Urinary bladder (tissue), 4 donors: ENCODE measurements around the gene DAPK2. TPM values are rescaled to one million over a fixed set of nuclear protein-coding genes. Genes with fewer than 3 reads are reported as not detected.

ENCODE experiments used
- DNase-seq: peaks from one replicate; pipeline ENCODE4 v3.0.0-alpha.2; 2015; ENCODE audit errors: extremely low spot score
- H3K27ac ChIP-seq: one replicate; pipeline ENCODE4 v1.5.1; 2013; ENCODE audit warnings: low read depth, mild to moderate bottlenecking, moderate library complexity
- H3K36me3 ChIP-seq: one replicate; pipeline ENCODE4 v1.6.1; 2013; ENCODE audit warnings: mild to moderate bottlenecking, moderate library complexity; ENCODE audit not compliant: insufficient read depth
- H3K4me1 ChIP-seq: one replicate; pipeline ENCODE4 v1.6.1; 2013; ENCODE audit warnings: mild to moderate bottlenecking, moderate library complexity; ENCODE audit not compliant: insufficient read depth
- H3K4me3 ChIP-seq: one replicate; pipeline ENCODE4 v1.5.1; 2013; ENCODE audit warnings: low read depth, low read length
- WGBS: extraction: QIAGEN DNeasy Blood & Tissue Kit; methylation state at CpG from one replicate; pipeline ENCODE4 v1.1.7; 2013; 5-methylcytosine and 5-hydroxymethylcytosine counted together
- polyA plus RNA-seq: library from polyadenylated mRNA; stranded (reverse); fragments of 200-250 nt; gene quantifications from one replicate; pipeline ENCODE4 v1.2.3, GENCODE V29; 2013
- total RNA-seq: library from RNA; depleted of rRNA; stranded (reverse); fragments of >200 nt; gene quantifications from one replicate; pipeline ENCODE4 v1.2.3, GENCODE V29; 2014
- donor health status: healthy with polysubstance abuse.
- donor health status: healthy.

Gene DAPK2
- total and polyA plus RNA-seq, 2 donors, result 1.3 to 6.0 TPM

DNA sequence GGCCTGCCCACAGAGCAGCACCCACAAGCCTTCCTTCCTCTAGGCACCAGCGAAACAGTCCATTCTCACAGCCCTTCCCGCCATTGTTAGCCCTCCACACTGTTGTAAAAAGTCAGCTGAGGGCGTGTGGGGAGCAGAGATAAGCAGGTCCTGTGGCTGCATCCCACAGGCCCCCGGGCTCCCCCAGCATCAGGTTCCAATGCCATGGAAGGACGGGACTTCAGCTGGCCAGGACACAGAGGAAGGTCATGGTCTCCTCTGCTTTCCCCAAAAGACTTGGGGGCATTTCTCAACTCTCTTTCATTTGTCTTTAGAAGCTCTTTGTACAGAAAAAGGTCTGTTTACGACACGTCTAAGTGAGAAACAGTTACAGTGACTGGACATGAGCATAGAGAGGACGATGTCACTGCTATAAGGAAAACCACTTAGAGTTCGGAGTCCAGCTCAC is 127.4 kb downstream of the DAPK2 start:
- Histone ChIP-seq H3K36me3 (no peaks in the 10 kb centered on the region), H3K27ac (no peak overlapping the region), H3K4me1 (no peaks in the 10 kb centered on the region), H3K4me3 (no peak overlapping the region)
- WGBS, result 91% methylated on average over 9 of the region's 9 CpGs
- no peak for DNase-seq

DNA sequence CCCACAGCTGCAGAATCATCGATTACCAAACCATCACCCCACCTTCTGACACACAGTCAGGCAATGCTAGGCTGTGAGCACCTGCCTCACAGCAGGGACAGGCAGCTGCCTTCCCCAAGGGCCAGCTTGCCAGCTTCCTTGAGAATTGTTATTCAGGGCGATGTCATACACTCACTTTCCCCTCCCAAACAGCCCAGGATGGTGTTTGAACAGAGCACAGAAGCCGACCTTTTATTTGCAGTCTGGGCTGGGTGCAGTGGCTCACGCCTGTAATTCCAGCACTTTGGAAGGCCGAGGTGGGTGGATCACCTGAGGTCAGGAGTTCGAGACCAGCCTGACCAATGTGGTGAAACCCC is 128.0 kb downstream of the DAPK2 start:
- Histone ChIP-seq H3K36me3 (no peaks in the 10 kb centered on the region), H3K4me3 (no peak overlapping the region), H3K4me1 (no peaks in the 10 kb centered on the region), H3K27ac (no peak overlapping the region)
- WGBS, result 73% methylated on average over 6 of the region's 6 CpGs
- no peak for DNase-seq

DNA sequence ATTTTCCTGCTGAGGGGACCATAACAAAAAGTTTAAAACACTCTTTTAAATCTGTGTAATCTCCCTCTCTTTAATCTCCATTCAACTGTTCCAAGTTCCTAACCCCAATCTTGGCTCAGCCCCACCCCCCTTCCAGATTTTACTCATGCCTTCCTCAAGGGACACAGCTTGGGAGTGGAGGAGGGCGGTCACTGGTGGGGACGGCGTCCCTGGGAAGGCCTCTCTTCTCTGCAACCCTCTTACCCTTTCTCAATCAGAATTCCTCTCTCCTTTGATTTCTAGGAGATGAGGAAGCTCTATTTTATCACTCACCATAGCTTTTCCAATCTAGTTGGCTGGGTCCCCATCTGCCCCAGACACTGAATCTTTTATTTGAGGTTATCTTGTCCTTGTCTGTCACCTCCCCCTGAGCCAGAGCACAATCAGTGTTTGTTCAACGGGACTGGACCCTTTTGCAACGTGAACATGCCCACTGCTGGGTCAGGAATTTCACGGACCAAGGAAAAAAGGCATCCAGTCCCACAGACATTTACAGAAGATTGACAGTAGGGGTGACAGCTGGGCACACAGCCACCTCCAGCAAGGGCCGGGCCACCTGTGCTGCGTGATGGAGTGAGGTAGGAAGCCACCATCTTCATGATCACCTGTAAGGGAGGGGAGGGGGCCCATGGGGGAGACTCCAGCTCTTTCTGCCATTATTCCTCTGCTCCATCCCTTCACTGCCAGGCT is 128.5 kb downstream of the DAPK2 start:
- Histone ChIP-seq H3K4me1 (no peaks in the 10 kb centered on the region), H3K4me3 (no peak overlapping the region), H3K27ac (no peak overlapping the region), H3K36me3 (no peaks in the 10 kb centered on the region)
- no peak for DNase-seq
- 71% methylated on average over 8 of the region's 8 CpGs for whole genome bisulfite sequencing

DNA sequence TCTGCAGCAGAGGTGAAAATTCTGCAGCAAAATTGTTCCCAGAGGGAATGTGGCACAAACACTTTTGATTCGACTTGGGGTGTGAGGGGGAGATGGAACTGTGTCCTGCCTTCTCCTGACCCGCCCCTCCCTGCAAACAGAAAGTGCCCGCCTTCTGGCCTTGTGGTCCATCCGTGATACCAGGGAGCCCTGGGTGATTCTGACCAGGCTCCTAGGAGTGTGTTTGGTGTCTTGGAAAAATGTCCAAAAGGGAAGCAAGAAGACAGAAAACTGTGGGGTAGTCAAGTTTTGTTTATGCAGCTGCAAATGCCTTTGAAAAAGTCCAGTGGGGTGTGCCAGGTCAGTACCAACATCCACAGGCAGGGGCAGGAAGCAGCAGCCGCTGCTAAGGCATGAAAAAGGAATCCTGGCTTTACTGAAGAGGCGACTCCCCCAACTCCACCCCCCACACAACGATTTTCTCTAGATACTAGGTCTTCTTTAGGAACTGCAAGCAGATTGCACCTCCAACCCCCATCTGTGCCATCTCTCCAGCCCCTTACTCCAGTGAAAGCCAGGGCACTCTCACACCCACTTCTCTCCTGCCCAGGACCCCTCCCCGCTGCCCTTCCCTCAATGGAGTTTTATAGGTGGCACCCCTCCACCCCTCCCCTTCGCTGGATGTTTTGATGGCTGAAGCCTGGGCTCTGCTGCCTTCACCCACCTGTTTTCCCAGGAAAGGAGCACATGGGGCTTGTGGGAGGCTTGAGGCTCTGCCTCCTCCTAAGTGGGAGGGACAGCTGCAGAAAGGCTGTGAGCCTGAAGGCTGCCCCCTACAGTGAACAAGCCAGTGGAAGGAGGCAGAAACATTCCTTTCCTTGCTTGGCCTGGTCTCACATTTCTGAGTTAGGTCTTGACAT is 130.2 kb downstream of the DAPK2 start:
- DNase-seq, result no peak
- H3K4me1 ChIP-seq, result no peaks in the 10 kb centered on the region
- no peaks in the 10 kb centered on the region for H3K36me3 ChIP-seq
- H3K4me3 ChIP-seq, result no peak overlapping the region
- 63% methylated on average over 9 of the region's 9 CpGs for WGBS
- no peak overlapping the region for H3K27ac ChIP-seq

DNA sequence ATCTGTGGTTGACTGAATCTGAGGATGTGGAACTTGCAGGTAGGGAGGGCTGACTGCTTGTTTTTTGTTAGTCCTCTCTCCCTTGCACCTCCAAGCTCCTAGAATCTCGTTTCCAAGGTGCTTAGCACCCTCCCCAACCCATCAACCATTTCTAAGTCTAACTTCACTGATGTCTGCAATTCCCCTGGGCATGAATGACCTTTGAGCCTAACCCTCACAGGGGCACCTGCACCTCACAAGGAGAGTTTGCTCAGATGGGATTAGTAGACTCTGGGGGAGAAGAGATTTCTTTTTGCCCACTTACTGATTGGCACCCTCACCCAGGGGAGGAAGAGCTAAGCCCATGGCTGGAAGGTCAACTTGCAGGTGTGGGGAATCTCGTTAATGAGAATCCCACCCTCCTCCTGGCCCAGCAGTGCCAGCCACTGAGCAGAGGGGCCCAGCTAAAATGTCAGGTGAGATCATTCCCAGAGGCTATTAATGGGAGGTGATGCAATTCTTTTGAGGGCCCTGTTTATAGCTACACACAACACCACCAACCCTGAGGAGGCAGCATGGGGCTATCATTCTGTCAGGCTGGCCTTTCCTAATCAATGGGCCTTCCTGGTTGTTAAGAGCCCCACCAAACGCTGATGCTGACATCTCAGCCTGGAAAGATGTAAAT is 130.9 kb downstream of the DAPK2 start:
- no peak for DNase-seq
- Histone ChIP-seq H3K4me1 (no peaks in the 10 kb centered on the region), H3K36me3 (no peaks in the 10 kb centered on the region), H3K4me3 (no peak overlapping the region), H3K27ac (no peak overlapping the region)
- WGBS, result 79% methylated on average over 3 of the region's 3 CpGs

DNA sequence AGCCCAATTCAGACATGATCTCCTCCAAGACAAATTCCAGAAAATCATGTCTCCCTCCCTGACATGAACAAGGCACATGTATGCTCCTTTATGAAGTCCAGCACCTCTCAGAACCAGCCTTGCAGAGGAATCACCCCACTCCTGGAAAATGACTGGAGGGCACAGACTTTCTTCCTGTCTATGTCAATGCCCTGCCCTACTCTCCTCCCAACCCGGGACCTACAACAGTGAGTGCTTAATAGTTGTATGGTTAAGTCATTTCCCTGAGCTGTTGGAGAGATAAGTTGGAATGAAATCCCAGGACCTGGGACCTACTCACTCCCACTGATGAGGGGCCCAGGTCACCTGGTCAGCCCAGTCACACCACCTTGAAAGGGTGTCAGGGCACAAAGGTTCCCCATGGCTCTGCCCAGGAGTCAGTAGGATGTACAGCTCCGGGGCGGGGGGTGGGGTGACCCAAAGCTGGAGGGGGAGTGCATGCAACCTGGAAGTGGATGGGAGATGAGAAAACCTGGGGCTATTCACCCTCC is 132.4 kb downstream of the DAPK2 start:
- Histone ChIP-seq H3K27ac (no peak overlapping the region), H3K4me3 (no peak overlapping the region), H3K36me3 (no peaks in the 10 kb centered on the region), H3K4me1 (no peaks in the 10 kb centered on the region)
- WGBS, result 89% methylated on average over 3 of the region's 3 CpGs
- DNase-seq, result no peak

DNA sequence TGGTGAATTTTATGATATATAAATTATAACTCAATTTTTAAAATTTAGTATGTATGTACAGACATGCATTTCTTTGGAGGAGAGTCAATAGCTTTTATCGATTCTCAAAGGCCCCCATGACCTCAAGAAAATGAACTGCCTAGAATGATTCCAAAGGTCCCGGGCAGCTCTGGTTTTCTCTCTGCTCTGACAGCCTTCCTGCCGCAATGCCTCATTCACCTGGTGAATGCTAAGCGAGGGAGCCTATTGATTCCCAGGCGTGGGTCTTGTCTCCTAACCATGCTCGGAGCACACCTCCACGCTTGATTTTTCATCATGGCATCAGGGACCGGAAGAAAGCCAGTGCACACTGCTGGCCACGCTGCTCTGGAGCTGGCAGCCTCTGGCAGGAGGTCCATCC is 132.9 kb downstream of the DAPK2 start:
- no peak for DNase-seq
- no peak overlapping the region for H3K27ac ChIP-seq
- H3K4me1 ChIP-seq, result no peaks in the 10 kb centered on the region
- no peak overlapping the region for H3K4me3 ChIP-seq
- no peaks in the 10 kb centered on the region for H3K36me3 ChIP-seq
- 96% methylated on average over 9 of the region's 9 CpGs for whole genome bisulfite sequencing

DNA sequence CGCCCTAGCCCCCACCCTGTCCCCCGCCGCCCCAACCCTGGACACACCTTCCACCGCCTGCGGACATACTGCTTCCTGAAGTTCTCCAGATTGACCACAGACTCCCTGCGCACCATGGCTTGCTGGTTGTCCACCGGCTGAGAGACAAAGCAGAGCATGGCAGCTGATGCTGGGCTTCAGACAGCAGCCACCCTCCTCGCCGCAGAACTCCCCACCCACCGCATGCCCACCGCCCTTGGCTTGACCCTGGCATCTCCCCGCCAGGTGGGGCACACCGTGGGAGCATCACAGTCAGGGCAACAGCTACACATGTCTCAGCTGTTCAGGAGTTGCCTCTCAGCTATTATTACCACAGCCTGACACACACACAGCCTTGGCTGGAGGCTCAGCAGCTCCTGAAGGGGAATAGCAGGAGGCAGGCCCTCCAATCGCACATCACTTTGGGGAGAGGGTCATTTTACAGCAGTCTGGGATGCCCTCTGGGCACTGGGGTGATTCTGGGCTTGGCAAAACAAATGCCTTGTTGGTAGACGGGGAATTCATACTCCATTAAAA is 134.1 kb downstream of the DAPK2 start:
- Histone ChIP-seq H3K27ac (no peak overlapping the region), H3K4me3 (no peak overlapping the region), H3K36me3 (no peaks in the 10 kb centered on the region), H3K4me1 (no peaks in the 10 kb centered on the region)
- no peak for DNase-seq
- WGBS, result 89% methylated on average over 15 of the region's 15 CpGs

DNA sequence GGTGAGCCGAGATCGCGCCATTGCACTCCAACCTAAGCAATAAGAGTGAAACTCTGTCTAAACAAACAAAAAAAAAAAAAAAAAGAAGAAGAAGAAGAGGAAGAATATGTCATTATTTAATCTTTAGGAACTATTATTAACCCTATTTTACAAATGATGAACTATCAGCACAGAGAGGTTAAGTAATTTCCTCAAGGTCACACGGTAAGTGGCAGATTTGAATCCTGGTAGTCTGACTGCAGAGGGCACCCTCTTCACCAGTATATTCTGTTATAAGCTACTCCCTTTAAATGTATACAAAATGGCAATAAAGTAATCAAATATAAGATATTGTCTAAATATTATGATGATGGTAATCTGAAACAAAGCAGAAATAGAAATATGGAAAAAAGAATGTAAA is 135.1 kb downstream of the DAPK2 start:
- WGBS, result 86% methylated on average over 4 of the region's 4 CpGs
- no peaks in the 10 kb centered on the region for H3K36me3 ChIP-seq

DNA sequence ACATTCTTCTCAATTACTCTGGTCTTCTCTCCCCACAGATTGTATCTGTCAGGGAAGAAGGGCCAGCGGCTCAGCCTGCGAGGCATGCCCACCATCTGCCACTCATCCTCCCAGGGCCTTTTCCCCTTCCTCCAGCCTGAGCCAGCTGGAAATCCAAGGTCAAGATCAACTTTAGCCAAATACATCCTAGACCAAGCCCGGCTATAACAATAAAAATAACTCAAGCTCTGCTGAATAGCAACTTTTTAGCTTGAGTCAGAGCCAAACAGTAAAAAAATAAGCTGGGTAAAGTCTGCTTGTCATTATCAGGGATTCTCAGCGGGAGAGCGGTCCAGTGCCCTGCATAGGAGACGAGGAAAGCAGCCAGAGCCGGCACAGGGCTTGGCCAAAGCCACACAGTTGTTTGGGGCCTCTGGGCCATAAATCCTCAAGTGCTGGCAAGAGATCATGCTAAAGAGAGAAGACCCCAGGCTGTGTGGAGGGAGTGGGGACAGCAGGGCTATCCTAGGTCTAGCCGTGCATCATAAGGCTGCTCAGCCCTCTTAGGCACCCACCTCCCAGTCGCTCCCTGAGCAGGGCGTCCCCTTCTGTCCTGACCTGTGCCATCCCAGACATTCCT is 136.4 kb downstream of the DAPK2 start:
- 29% methylated on average over 10 of the region's 10 CpGs for WGBS
- H3K4me1 ChIP-seq, result no peaks in the 10 kb centered on the region
- H3K4me3 ChIP-seq, result no peak overlapping the region
- no peak for DNase-seq
- H3K36me3 ChIP-seq, result no peaks in the 10 kb centered on the region
- no peak overlapping the region for H3K27ac ChIP-seq

More for the DNA sequence above, 135.1 kb downstream of the DAPK2 start:
- Histone ChIP-seq H3K4me1 (no peaks in the 10 kb centered on the region), H3K4me3 (no peak overlapping the region), H3K27ac (no peak overlapping the region)
- DNase-seq, result no peak

DNA sequence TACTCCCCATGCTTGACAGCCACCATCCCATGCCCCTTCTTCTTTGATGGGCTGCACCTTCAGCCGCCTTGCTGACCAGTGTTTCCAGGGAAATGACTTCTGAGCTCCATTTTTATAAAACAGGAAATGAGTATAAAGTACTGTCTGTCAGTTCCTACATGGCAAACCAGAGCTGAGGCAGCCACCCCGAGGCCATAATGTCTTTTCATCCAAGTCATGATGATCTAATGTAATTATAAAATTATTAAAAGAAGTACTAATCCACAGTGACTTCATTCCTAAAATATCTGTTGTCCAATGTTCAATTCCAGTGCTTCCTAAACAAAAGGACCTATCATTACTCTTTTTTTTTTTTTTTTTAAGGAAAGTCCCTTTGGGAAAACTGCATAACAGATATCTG is 137.3 kb downstream of the DAPK2 start:
- no peaks in the 10 kb centered on the region for H3K4me1 ChIP-seq
- H3K4me3 ChIP-seq, result no peak overlapping the region
- H3K27ac ChIP-seq, result no peak overlapping the region
- H3K36me3 ChIP-seq, result no peaks in the 10 kb centered on the region
- 77% methylated on average over 2 of the region's 2 CpGs for WGBS
- DNase-seq, result no peak

DNA sequence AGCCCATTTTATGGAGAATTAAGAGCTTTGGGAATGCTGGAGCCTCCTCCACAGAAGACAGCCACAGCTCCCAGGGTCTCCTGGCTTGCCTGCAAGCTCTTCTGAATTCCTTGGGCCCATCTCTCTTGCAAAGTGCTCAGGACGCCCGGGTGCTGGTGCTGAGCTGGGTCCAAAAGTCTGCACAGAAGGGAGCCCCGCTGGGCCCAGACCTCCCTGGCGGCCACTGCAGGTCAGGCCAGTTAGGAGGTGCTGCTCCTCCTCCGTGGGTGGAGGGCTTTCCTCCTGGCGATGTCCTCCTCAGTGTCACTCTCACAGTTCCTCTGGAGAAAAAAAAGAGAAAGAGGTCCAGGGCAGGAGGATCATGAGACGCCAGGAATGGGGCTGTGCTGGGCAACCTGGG is 138.0 kb downstream of the DAPK2 start:
- 93% methylated on average over 7 of the region's 7 CpGs for WGBS
- no peaks in the 10 kb centered on the region for H3K4me1 ChIP-seq
- no peaks in the 10 kb centered on the region for H3K36me3 ChIP-seq
- no peak overlapping the region for H3K27ac ChIP-seq
- no peak overlapping the region for H3K4me3 ChIP-seq
- DNase-seq, result no peak

DNA sequence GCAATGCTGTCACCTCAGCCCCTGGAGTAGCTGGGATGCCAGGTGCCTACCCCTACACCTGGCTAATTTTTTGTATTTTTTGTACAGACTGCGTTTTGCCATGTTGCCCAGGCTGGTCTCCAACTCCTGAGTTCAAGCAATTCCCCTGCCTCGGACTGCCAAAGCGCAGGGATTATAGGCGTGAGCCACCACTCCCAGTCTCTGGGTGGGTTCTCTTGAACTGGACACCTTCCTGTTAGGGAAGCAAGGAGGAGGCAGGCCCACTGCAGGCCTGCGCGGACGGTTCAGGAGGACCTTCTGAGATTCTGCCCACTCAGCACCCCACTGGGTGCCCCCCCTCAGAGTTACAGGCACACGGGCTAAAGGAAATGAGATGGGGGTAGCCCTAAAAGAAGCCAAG is 138.8 kb downstream of the DAPK2 start:
- DNase-seq, result no peak
- no peaks in the 10 kb centered on the region for H3K4me1 ChIP-seq
- 95% methylated on average over 8 of the region's 8 CpGs for WGBS
- no peak overlapping the region for H3K4me3 ChIP-seq
- H3K27ac ChIP-seq, result no peak overlapping the region
- H3K36me3 ChIP-seq, result no peaks in the 10 kb centered on the region
